Esophagus muscularis mucosa (tissue), 4 donors: Measurements from ENCODE around the gene WDR38. TPM values are rescaled to one million over a fixed set of nuclear protein-coding genes. Genes with fewer than 3 reads are reported as not detected.

ENCODE experiments used
- DNase-seq: peaks from one replicate; pipeline ENCODE4 v3.0.0-alpha.2; 2017; ENCODE audit errors: extremely low spot score
- H3K27ac ChIP-seq, 4 donors: fragments of 200-600 bp; sonication (generic); replicated peaks in 1 of 4; 1 replicate in 3 of 4; 2 replicates in 1 of 4; pipeline ENCODE4 v1.5.1; 2016 to 2019; ENCODE audit warnings: mild to moderate bottlenecking in 1 of 4
- H3K27me3 ChIP-seq, 4 donors: fragments of 200-600 bp; sonication (generic); one replicate each; pipeline versions ENCODE4 v1.5.1 to v1.6.0; 2016 to 2019
- H3K36me3 ChIP-seq, 4 donors: fragments of 200-600 bp; sonication (generic); one replicate each; pipeline ENCODE4 v1.5.1; 2016 to 2019
- H3K4me1 ChIP-seq, 4 donors: fragments of 200-600 bp; sonication (generic); one replicate each; pipeline ENCODE4 v1.5.1; 2016 to 2019
- H3K4me3 ChIP-seq, 4 donors: fragments of 200-600 bp; sonication (generic); 1 replicate in 2 of 4; 2 replicates in 2 of 4; pipeline ENCODE4 v1.5.1; 2016 to 2019; ENCODE audit warnings: mild to moderate bottlenecking in 4 of 4, moderate library complexity in 1 of 4
- H3K9me3 ChIP-seq, 4 donors: fragments of 200-600 bp; sonication (generic); 1 replicate in 3 of 4; 2 replicates in 1 of 4; pipeline ENCODE4 v1.5.1; 2016 to 2019
- EP300 ChIP-seq: sonication (generic); formaldehyde crosslinking; IDR thresholded peaks from one replicate; pipeline ENCODE4 v1.6.1; 2017; ENCODE audit warnings: antibody characterized with exemption
- POLR2A ChIP-seq: fragments of 450-650 bp; IDR thresholded peaks from one replicate; pipeline ENCODE4 v1.6.1; 2017; ENCODE audit warnings: antibody characterized with exemption, moderate library complexity, mild to moderate bottlenecking, low read depth
- POLR2AphosphoS5 ChIP-seq, 2 donors: sonication (generic); formaldehyde crosslinking; IDR thresholded peaks; one replicate each; pipeline ENCODE4 v1.6.1; 2017; ENCODE audit warnings: antibody characterized with exemption in 2 of 2
- WGBS: methylation state at CpG from one replicate; pipeline ENCODE4 v1.1.5; 2018; 5-methylcytosine and 5-hydroxymethylcytosine counted together
- intact Hi-C: fragments of 100-400 bp; cut with DNase I; formaldehyde crosslinking; loops from one replicate; pipeline ENCODE4 v1.15.1; 2023
- total RNA-seq, 4 donors: library from RNA; depleted of rRNA; stranded (reverse); fragments of >200 nt; gene quantifications; one replicate each; pipeline versions ENCODE4 v1.1.0 to v1.2.1, GENCODE V29; 2016
- TF ChIP-seq, protein P1 (sequence below), 3 experiments: fragments of 200-600 bp in 2 of 3; fragments of 450-650 bp in 1 of 3; sonication (generic) in 2 of 3; IDR thresholded peaks; one replicate each; pipeline ENCODE4 v1.5.1; 2017 to 2019; ENCODE audit warnings: antibody characterized with exemption in 3 of 3, mild to moderate bottlenecking in 2 of 3, moderate library complexity in 1 of 3

WDR38 gene
- total RNA-seq, 4 donors from 2014 or later: 0.32 TPM; not detected in 3

DNA sequence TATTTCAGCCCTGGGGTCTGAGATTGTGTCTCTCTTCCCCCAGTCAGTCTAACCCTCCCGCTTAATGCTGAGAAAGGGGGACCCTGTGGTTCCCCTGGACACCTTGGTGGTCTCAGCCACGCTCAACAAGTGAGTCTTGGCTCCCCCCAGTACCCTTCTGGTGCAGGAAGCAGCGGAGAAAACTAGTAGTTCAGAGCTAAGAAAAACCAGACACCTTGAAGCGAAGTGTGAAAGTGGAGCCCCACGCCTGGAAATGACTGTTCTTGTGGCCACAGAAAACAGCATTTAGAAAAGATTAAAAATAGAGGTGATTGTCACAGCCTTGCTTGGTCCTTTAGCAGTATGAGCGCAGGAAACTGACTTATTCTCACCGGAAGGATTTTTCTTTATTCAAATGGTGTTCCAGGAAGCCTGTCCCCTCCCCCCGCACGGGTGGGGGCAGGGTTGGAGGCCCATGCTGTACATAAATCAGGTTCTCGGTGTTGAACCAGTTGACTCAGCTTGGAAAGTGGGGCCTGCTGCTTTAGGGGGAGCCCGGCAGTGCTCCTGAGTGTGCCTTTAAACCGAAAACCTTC, 16.8 kb downstream of the WDR38 start:
- H3K27ac ChIP-seq: peak overlapping the region; percentile 88 to 98 (median 92)
- TF ChIP-seq POLR2AphosphoS5 (IDR thresholded peaks at IDR 0.05) (peak in 1 of 2 donors; percentile 48), POLR2A (no peak)
- no peak for DNase-seq

GRCh38 chr9:124870723-124871122, 17.5 kb downstream of the WDR38 start:
- Histone ChIP-seq H3K4me3 (peak overlapping the region; percentile 74 to 94 (median 88)), H3K9me3 (no peaks in the 10 kb centered on the region), H3K27me3 (no peaks in the 10 kb centered on the region), H3K4me1 (peaks cover 50 to 65% (median 56%) of the 10 kb centered on the region in 4 donors), H3K27ac (peak overlapping the region; percentile 88 to 98 (median 92)), H3K36me3 (peaks cover 11 to 26% (median 24%) of the 10 kb centered on the region in 4 donors)
- 56% methylated on average over 6 of the region's 6 CpGs for WGBS
- intact Hi-C loops: no loop called here
- TF ChIP-seq POLR2A: no peak
- no peak for TF ChIP-seq EP300
- TF ChIP-seq POLR2AphosphoS5 (IDR thresholded peaks at IDR 0.05): no peak
- TF ChIP-seq, protein P1, sequence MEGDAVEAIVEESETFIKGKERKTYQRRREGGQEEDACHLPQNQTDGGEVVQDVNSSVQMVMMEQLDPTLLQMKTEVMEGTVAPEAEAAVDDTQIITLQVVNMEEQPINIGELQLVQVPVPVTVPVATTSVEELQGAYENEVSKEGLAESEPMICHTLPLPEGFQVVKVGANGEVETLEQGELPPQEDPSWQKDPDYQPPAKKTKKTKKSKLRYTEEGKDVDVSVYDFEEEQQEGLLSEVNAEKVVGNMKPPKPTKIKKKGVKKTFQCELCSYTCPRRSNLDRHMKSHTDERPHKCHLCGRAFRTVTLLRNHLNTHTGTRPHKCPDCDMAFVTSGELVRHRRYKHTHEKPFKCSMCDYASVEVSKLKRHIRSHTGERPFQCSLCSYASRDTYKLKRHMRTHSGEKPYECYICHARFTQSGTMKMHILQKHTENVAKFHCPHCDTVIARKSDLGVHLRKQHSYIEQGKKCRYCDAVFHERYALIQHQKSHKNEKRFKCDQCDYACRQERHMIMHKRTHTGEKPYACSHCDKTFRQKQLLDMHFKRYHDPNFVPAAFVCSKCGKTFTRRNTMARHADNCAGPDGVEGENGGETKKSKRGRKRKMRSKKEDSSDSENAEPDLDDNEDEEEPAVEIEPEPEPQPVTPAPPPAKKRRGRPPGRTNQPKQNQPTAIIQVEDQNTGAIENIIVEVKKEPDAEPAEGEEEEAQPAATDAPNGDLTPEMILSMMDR (IDR thresholded peaks at IDR 0.05): no peak
- no peak for DNase-seq

More for the DNA sequence above, 16.8 kb downstream of the WDR38 start:
- Histone ChIP-seq H3K27me3 (no peaks in the 10 kb centered on the region), H3K4me3 (peak overlapping the region; percentile 74 to 94 (median 88)), H3K4me1 (peaks cover 50 to 65% (median 56%) of the 10 kb centered on the region in 4 donors), H3K9me3 (no peaks in the 10 kb centered on the region), H3K36me3 (peaks cover 4 to 19% (median 17%) of the 10 kb centered on the region in 4 donors)
- intact Hi-C loops: loop anchor here (10.0 kb wide), 1 partner anchor 325 kb away; no protein-coding TSS in a partner anchor
- 6% methylated on average over 11 of the region's 12 CpGs for WGBS

GRCh38 chr9:124871156-124871561, 17.9 kb downstream of the WDR38 start:
- Histone ChIP-seq H3K27me3 (no peaks in the 10 kb centered on the region), H3K27ac (peak overlapping the region in 3 of 4 donors; percentile 57 to 98 (median 88)), H3K4me1 (peaks cover 50 to 65% (median 56%) of the 10 kb centered on the region in 4 donors), H3K4me3 (no peak overlapping the region), H3K36me3 (peaks cover 15 to 30% (median 28%) of the 10 kb centered on the region in 4 donors), H3K9me3 (no peaks in the 10 kb centered on the region)
- TF ChIP-seq, protein P1 (IDR thresholded peaks at IDR 0.05): no peak
- TF ChIP-seq POLR2AphosphoS5 (IDR thresholded peaks at IDR 0.05): no peak
- no peak for TF ChIP-seq POLR2A
- TF ChIP-seq EP300: no peak
- WGBS: 71% methylated on average over 11 of the region's 11 CpGs
- no peak for DNase-seq
- intact Hi-C loops: no loop called here

DNA sequence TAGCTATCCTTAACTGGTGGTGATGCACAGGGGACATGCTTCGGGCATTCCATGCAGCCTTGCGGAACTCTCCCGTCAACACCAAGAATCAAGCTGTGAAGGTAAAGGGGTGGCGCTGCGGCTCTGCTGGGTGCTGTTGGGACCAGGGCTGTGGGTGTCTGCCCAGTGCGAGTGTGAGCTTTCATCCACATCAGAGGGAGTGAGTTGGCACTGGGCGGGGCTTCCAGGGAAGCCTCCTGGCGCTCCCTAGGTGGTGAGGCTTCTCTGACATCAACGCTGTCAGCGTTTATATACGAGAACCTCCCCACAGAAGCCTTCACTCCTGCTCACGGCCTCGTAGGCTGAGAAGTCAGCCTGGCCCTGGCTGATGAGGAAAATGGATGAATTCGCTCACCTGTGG, 20.4 kb downstream of the WDR38 start:
- no peak overlapping the region for H3K4me3 ChIP-seq
- TF ChIP-seq, protein P1 (IDR thresholded peaks at IDR 0.05): no peak
- TF ChIP-seq POLR2A (no peak), EP300 (no peak), POLR2AphosphoS5 (IDR thresholded peaks at IDR 0.05) (no peak)
- H3K27me3 ChIP-seq: no peaks in the 10 kb centered on the region
- peaks cover 25 to 55% (median 53%) of the 10 kb centered on the region in 4 donors for H3K36me3 ChIP-seq
- no peaks in the 10 kb centered on the region for H3K9me3 ChIP-seq
- WGBS: 89% methylated on average over 10 of the region's 14 CpGs
- H3K27ac ChIP-seq: peak overlapping the region in 2 of 4 donors; percentile 57 to 98
- no peak for DNase-seq
- peaks cover 40 to 54% (median 48%) of the 10 kb centered on the region in 4 donors for H3K4me1 ChIP-seq
- intact Hi-C loops: no loop called here

- H3K36me3 ChIP-seq: peaks cover 39 to 73% (median 72%) of the 10 kb centered on the region in 4 donors
- no peak for DNase-seq
- H3K27ac ChIP-seq: no peak overlapping the region
- peaks cover 32 to 47% (median 37%) of the 10 kb centered on the region in 4 donors for H3K4me1 ChIP-seq
- no CpG with 5 or more reads among the region's 6 CpGs for WGBS
- intact Hi-C loops: no loop called here
- no peaks in the 10 kb centered on the region for H3K27me3 ChIP-seq
- no peak overlapping the region for H3K4me3 ChIP-seq
- TF ChIP-seq EP300: no peak
- TF ChIP-seq POLR2AphosphoS5 (IDR thresholded peaks at IDR 0.05): no peak
- TF ChIP-seq, protein P1 (IDR thresholded peaks at IDR 0.05): no peak
- no peak for TF ChIP-seq POLR2A
- no peaks in the 10 kb centered on the region for H3K9me3 ChIP-seq
Measured at GRCh38 chr9:124875501-124875900, 22.2 kb downstream of the WDR38 start.
